Measurements from ENCODE around the gene TBX1.

- TF ChIP-seq ISX (CRISPR knock-in tag; conservative IDR thresholded peaks at IDR 0.05) (no peak), POLR2A (IDR thresholded peaks at IDR 0.05; ENCODE audit: insufficient read depth in 1 of 2, low read depth in 2 of 2, low read length in 2 of 2) (no peak), KLF16 (CRISPR knock-in tag; IDR thresholded peaks at IDR 0.05) (no peak), KDM6A (CRISPR knock-in tag; IDR thresholded peaks at IDR 0.05; ENCODE audit: low read depth) (no peak)
Observed at GRCh38 chr22:19779685-19780268, 19.2 kb downstream of the TBX1 start.
